ENCODE data around the gene NLRP4. TPM values are rescaled to one million over a fixed set of nuclear protein-coding genes. Genes with fewer than 3 reads are reported as not detected.

Gene NLRP4
- total RNA-seq, 1 donor from 2014 or later, result not detected

DNA sequence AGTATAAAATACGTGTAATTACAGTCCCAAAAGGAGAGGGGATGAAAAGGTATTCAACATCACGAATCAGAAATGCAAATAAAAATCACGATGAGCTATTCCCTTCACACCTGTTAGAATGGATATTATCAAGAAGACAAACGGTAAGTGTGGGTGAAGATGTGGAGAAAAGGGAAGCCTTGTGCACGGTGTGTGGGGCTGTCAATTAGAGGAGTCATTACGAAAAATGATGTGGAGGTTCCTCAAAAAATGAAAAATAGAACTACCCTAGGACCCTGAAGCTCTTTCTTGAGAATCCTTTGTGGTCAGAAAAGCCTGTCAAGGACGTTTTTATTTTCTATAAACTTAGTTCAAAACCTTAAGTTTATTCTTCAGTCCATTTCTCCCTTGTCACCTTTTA is 23.9 kb upstream of the NLRP4 start:
- no peaks in the 10 kb centered on the region for H4K20me1 ChIP-seq (ENCODE audit: low read depth)
- H2AFZ ChIP-seq (replicated peaks), result no peak overlapping the region
- no peak overlapping the region for H3K27ac Mint-ChIP-seq
- peaks cover 17% of the 10 kb centered on the region for H3K9me3 Mint-ChIP-seq
- no peaks in the 10 kb centered on the region for H3K36me3 ChIP-seq
- peaks cover 3% of the 10 kb centered on the region for H3K27me3 Mint-ChIP-seq (ENCODE audit: insufficient read depth, low read depth)
- H3K9me3 ChIP-seq (ENCODE audit: low read depth), result peaks cover 11% of the 10 kb centered on the region
- H3K27me3 ChIP-seq, result no peaks in the 10 kb centered on the region
- no peak overlapping the region for H3K4me3 ChIP-seq
- no peaks in the 10 kb centered on the region for H3K79me2 ChIP-seq (ENCODE audit: low read depth)
- no peaks in the 10 kb centered on the region for H3F3A ChIP-seq (ENCODE audit: low read depth)
- H3K4me1 ChIP-seq, result no peaks in the 10 kb centered on the region
- no peak overlapping the region for H3K9ac ChIP-seq
- DNase-seq (ENCODE audit: low spot score), result no peak
- H3K36me3 Mint-ChIP-seq, result no peaks in the 10 kb centered on the region
- no peak overlapping the region for H3K4me3 Mint-ChIP-seq
- H3K4me2 ChIP-seq, result no peak overlapping the region
- TF ChIP-seq EZH2 (IDR thresholded peaks at IDR 0.05) (no peak), EZH2phosphoT487 (IDR thresholded peaks at IDR 0.05) (no peak), CTCF (IDR thresholded peaks at IDR 0.05) (no peak)
- no peaks in the 10 kb centered on the region for H3K4me1 Mint-ChIP-seq
- no peak overlapping the region for H3K27ac ChIP-seq

DNA sequence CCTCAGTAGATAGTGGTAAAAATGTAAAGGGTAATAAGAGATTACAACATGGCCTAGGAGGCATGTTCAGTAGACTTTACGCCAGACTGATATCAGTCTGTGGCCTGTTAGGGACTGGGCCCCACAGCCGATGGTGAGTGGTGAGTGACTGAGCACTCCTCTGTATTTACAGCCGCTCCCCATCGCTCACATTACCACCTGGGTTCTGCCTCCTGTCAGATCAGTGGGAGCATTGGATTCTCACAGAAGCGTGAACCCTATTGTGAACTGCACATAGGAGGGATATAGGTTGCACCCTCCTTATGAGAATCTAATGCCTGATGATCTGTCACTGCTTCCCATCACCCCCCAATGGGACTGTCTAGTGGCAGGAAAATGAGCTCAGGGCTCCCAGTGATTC is 22.4 kb upstream of the NLRP4 start:
- Histone ChIP-seq H3K4me1 (no peaks in the 10 kb centered on the region), H3K9ac (no peak overlapping the region), H3K79me2 (ENCODE audit: low read depth) (no peaks in the 10 kb centered on the region), H3K9me3 (ENCODE audit: low read depth) (peaks cover 6% of the 10 kb centered on the region), H3K4me3 (no peak overlapping the region), H3K4me2 (no peak overlapping the region), H3K36me3 (no peaks in the 10 kb centered on the region), H2AFZ (replicated peaks) (no peak overlapping the region), H4K20me1 (ENCODE audit: low read depth) (no peaks in the 10 kb centered on the region), H3F3A (ENCODE audit: low read depth) (no peaks in the 10 kb centered on the region), H3K27me3 (no peaks in the 10 kb centered on the region), H3K27ac (no peak overlapping the region)
- no peaks in the 10 kb centered on the region for H3K36me3 Mint-ChIP-seq
- no peaks in the 10 kb centered on the region for H3K4me1 Mint-ChIP-seq
- TF ChIP-seq EZH2phosphoT487 (IDR thresholded peaks at IDR 0.05), result no peak
- no peak for TF ChIP-seq CTCF (IDR thresholded peaks at IDR 0.05)
- no peak for TF ChIP-seq EZH2 (IDR thresholded peaks at IDR 0.05)
- no peak overlapping the region for H3K4me3 Mint-ChIP-seq
- no peak overlapping the region for H3K27ac Mint-ChIP-seq
- DNase-seq (ENCODE audit: low spot score), result no peak
- H3K27me3 Mint-ChIP-seq (ENCODE audit: insufficient read depth, low read depth), result peaks cover 5% of the 10 kb centered on the region
- peaks cover 16% of the 10 kb centered on the region for H3K9me3 Mint-ChIP-seq

DNA sequence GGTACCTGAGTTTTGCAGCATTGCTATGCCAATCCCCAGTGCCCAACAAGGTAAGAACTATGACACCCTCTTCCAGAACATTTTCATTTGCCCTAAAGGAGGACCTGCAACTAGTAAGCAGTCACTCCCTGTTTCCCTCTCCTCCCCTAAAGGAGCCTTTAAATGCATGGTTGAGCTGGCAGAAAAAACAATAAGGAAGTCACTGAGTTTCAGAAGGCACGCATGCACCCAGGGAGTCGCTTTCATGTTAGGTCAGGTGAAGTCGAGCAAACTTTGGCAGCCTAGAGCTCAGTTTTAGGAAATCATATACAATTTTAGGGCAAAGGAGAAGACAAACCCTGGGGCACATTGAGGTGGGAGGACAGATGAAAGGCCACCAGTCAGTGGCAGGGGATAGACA is 16.3 kb upstream of the NLRP4 start:
- H3K9me3 Mint-ChIP-seq, result peaks cover 11% of the 10 kb centered on the region
- no peak for TF ChIP-seq CTCF (IDR thresholded peaks at IDR 0.05)
- no peak for TF ChIP-seq EZH2 (IDR thresholded peaks at IDR 0.05)
- no peak for TF ChIP-seq EZH2phosphoT487 (IDR thresholded peaks at IDR 0.05)

More for the DNA sequence above, 16.3 kb upstream of the NLRP4 start:
- Mint-ChIP-seq H3K27me3 (ENCODE audit: insufficient read depth, low read depth) (peaks cover 5% of the 10 kb centered on the region), H3K36me3 (no peaks in the 10 kb centered on the region), H3K27ac (no peak overlapping the region), H3K4me1 (no peaks in the 10 kb centered on the region), H3K4me3 (no peak overlapping the region)
- Histone ChIP-seq H3K4me3 (no peak overlapping the region), H4K20me1 (ENCODE audit: low read depth) (no peaks in the 10 kb centered on the region), H3K27ac (no peak overlapping the region), H3K79me2 (ENCODE audit: low read depth) (no peaks in the 10 kb centered on the region), H3K36me3 (no peaks in the 10 kb centered on the region), H3K27me3 (no peaks in the 10 kb centered on the region), H3K9me3 (ENCODE audit: low read depth) (peaks cover 3% of the 10 kb centered on the region), H3K4me1 (no peaks in the 10 kb centered on the region), H2AFZ (replicated peaks) (no peak overlapping the region), H3F3A (ENCODE audit: low read depth) (no peaks in the 10 kb centered on the region), H3K4me2 (no peak overlapping the region), H3K9ac (no peak overlapping the region)
- no peak for DNase-seq (ENCODE audit: low spot score)

All from neural progenitor cell (in vitro differentiated cells).